ENCODE data around the gene ZNF366.

DNA sequence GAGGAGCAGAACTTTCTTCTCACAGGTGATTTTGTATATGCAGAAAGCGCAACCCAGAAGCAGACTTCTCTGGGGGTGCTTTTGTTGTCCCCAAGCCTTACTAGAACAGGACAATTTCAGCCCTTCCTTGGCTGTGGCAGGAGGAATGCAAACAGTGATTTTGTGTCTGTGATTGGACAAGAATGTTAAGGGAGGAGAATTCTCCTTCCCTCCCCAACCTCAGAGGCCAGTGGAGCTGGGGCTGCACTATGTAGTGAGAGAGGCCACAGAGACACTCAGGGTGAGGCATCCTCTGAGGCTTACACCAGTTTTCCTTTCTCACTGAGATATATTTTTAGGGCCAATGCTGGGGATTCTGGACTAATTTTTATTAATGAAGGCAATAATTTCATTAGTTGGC is 58.8 kb downstream of the ZNF366 start:
- TF ChIP-seq, protein P1, sequence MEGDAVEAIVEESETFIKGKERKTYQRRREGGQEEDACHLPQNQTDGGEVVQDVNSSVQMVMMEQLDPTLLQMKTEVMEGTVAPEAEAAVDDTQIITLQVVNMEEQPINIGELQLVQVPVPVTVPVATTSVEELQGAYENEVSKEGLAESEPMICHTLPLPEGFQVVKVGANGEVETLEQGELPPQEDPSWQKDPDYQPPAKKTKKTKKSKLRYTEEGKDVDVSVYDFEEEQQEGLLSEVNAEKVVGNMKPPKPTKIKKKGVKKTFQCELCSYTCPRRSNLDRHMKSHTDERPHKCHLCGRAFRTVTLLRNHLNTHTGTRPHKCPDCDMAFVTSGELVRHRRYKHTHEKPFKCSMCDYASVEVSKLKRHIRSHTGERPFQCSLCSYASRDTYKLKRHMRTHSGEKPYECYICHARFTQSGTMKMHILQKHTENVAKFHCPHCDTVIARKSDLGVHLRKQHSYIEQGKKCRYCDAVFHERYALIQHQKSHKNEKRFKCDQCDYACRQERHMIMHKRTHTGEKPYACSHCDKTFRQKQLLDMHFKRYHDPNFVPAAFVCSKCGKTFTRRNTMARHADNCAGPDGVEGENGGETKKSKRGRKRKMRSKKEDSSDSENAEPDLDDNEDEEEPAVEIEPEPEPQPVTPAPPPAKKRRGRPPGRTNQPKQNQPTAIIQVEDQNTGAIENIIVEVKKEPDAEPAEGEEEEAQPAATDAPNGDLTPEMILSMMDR (IDR thresholded peaks at IDR 0.05), result no peak
- no peak for TF ChIP-seq POLR2A (IDR thresholded peaks at IDR 0.05)

Data from uterus (tissue), 2 donors.